Natural killer cell (primary cell): ENCODE results near the gene SLC35A4. TPM values are rescaled to one million over a fixed set of nuclear protein-coding genes. Genes with fewer than 3 reads are reported as not detected.

Experiments
- ATAC-seq, 3 donors: fragments of 150-1000 bp in 2 of 3; fragments of 200-7000 bp in 1 of 3; cut with Tn5 transposase; 1 replicate in 1 of 3; 2 replicates in 2 of 3; pipeline ENCODE4 v1.10.0; 2021; ENCODE audit warnings: mild to moderate bottlenecking in 2 of 3, moderate library complexity in 2 of 3
- DNase-seq, 2 donors: peaks; one replicate each; pipeline versions ENCODE4 v3.0.0 to v3.0.0-alpha.2; 2013 to 2021; ENCODE audit warnings: mixed read lengths in 1 of 2
- H3K27ac ChIP-seq: one replicate; pipeline ENCODE4 v1.5.1; 2013; ENCODE audit warnings: mild to moderate bottlenecking, low read length
- H3K27me3 ChIP-seq: one replicate; pipeline ENCODE4 v1.6.1; 2013; ENCODE audit warnings: low read length; ENCODE audit not compliant: control insufficient read depth, insufficient read depth
- H3K36me3 ChIP-seq: one replicate; pipeline ENCODE4 v1.6.1; 2013; ENCODE audit warnings: low read length; ENCODE audit not compliant: control insufficient read depth, insufficient read depth
- H3K4me1 ChIP-seq: one replicate; pipeline ENCODE4 v1.6.1; 2013; ENCODE audit warnings: low read length; ENCODE audit not compliant: control insufficient read depth, insufficient read depth
- H3K4me3 ChIP-seq: one replicate; pipeline ENCODE4 v1.5.1; 2013; ENCODE audit warnings: low read length
- H3K9me3 ChIP-seq: one replicate; pipeline ENCODE4 v1.6.1; 2013; ENCODE audit warnings: low read length; ENCODE audit not compliant: control insufficient read depth, insufficient read depth
- H3K27ac Mint-ChIP-seq, 2 donors: one replicate each; pipeline ENCODE4 v1.8.0; 2022; ENCODE audit warnings: mild to moderate bottlenecking in 2 of 2, mixed read lengths in 2 of 2, moderate library complexity in 1 of 2
- H3K27me3 Mint-ChIP-seq, 2 donors: one replicate each; pipeline ENCODE4 v1.8.0; 2022; ENCODE audit warnings: low read depth in 2 of 2, mixed read lengths in 2 of 2
- H3K36me3 Mint-ChIP-seq: one replicate; pipeline ENCODE4 v1.8.0; 2022; ENCODE audit warnings: mixed read lengths
- H3K4me1 Mint-ChIP-seq, 2 donors: one replicate each; pipeline ENCODE4 v1.8.0; 2022; ENCODE audit warnings: mixed read lengths in 2 of 2
- H3K4me3 Mint-ChIP-seq: one replicate; pipeline ENCODE4 v1.8.0; 2022; ENCODE audit warnings: mild to moderate bottlenecking, moderate library complexity, mixed read lengths
- H3K9me3 Mint-ChIP-seq, 2 donors: one replicate each; pipeline ENCODE4 v1.8.0; 2022; ENCODE audit warnings: mixed read lengths in 2 of 2
- WGBS: methylation state at CpG from one replicate; pipeline ENCODE4 v1.1.7; 2013; ENCODE audit warnings: missing lambda C conversion rate; ENCODE audit not compliant: insufficient coverage; 5-methylcytosine and 5-hydroxymethylcytosine counted together
- intact Hi-C: fragments of 100-400 bp; cut with micrococcal nuclease; formaldehyde crosslinking; loops from one replicate; pipeline ENCODE4 v1.14.2; 2022
- total RNA-seq, 4 donors: library from RNA; stranded (reverse); fragments of 120-200 nt in 1 of 4; gene quantifications; one replicate each; pipeline versions ENCODE4 v1.2.3 to v1.2.4, GENCODE V29; 2013 to 2022
- TF ChIP-seq, protein P1 (sequence below): fragments of 200-600 bp; IDR thresholded peaks from one replicate; pipeline ENCODE4 v1.8.0; 2022; ENCODE audit warnings: antibody characterized with exemption

SLC35A4 gene
- total RNA-seq, 3 donors from 2014 or later (not counting 1 experiment from before 2014, with no cell fraction given) = 63.1 to 76.1 (median 72.3) TPM

DNA sequence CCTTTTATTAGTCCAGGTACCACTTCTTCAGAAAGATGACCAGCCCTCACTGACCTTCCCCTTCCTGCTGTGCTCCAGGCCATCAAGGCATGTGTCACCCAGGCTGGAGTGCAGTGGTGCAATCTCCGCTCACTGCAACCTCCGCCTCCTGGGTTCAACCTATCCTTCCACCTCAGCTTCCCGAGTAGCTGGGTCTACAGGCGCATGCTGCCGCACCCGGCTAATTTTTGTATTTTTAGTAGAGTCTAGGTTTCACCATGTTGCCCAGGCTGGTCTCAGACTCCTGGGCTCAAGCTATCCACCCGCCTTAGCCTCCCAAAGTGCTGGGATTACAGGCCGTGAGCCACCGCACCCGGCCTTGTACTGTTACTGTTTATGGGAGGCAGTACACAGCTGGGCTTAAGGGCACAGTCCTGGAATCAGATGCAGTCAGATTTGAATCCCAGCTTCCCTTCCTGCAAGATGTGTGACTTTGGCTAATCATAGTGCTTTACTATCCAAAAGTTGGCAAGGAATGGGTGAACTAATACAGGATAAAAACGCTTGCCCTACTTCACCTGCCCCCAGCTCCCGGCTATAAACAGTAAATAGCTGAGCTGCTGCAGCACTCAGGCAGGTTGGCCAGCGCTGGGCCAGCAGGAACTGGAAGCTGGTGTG, 17.6 kb upstream of the SLC35A4 start:
- Histone ChIP-seq H3K27ac (peak overlapping the region; percentile 81), H3K36me3 (peaks cover 36% of the 10 kb centered on the region), H3K4me1 (peaks cover 30% of the 10 kb centered on the region), H3K27me3 (no peaks in the 10 kb centered on the region), H3K4me3 (peak overlapping the region; percentile 60), H3K9me3 (no peaks in the 10 kb centered on the region)
- Mint-ChIP-seq H3K4me1 (peaks cover 26 to 28% of the 10 kb centered on the region in 2 donors), H3K36me3 (peaks cover 11% of the 10 kb centered on the region), H3K27me3 (no peaks in the 10 kb centered on the region), H3K27ac (peak overlapping the region; percentile 87 to 95), H3K9me3 (no peaks in the 10 kb centered on the region), H3K4me3 (peak overlapping the region; percentile 86)
- ATAC-seq (peak in 1 of 3 donors; percentile 0), DNase-seq (no peak)
- WGBS = 78% methylated on average over 13 of the region's 13 CpGs
- TF ChIP-seq, protein P1, sequence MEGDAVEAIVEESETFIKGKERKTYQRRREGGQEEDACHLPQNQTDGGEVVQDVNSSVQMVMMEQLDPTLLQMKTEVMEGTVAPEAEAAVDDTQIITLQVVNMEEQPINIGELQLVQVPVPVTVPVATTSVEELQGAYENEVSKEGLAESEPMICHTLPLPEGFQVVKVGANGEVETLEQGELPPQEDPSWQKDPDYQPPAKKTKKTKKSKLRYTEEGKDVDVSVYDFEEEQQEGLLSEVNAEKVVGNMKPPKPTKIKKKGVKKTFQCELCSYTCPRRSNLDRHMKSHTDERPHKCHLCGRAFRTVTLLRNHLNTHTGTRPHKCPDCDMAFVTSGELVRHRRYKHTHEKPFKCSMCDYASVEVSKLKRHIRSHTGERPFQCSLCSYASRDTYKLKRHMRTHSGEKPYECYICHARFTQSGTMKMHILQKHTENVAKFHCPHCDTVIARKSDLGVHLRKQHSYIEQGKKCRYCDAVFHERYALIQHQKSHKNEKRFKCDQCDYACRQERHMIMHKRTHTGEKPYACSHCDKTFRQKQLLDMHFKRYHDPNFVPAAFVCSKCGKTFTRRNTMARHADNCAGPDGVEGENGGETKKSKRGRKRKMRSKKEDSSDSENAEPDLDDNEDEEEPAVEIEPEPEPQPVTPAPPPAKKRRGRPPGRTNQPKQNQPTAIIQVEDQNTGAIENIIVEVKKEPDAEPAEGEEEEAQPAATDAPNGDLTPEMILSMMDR = no peak
- intact Hi-C loops = loop anchor here (1.0 to 5.0 kb wide), 5 partner anchors 10 to 155 kb away; partner anchors contain the start of genes ANKHD1, APBB3, SLC35A4 and SRA1

DNA sequence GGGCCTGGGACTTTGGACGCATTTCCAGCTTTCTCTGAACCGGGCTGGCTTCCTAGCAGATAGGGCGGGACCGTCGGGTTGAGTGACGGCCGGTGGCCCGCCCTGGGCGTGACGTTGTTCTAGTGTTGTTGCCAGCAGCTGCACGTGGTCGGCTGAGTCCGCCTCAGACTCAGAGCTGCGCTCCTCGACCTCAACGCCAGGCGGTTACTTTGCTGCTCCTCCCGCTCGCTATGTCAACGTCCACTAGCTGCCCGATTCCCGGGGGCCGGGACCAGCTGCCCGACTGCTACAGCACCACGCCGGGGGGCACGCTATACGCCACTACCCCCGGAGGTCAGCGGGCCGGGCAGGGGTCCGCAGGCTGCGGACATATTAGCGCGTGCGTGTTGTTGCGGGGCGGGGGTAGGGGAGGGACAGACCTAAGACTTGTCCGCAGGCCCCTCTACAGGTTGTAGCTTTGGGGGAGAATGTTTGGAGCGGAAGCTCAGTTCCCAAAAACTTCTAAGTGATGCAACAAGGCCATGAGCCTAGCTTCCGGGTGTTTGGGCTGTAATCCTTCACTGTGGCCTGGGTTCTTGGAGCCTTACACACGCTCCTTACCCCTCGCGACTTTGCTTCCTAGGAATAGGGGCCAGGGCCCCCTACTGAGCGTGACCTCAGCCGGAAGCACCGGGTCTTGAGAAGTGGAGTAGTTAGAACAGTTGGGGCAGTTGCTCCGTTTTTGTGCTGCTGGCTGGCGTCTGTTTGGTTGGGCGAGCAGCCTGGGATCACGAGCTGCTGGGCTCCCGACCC, 16.9 kb upstream of the SLC35A4 start, which contains the start of gene EIF4EBP3:
Gene EIF4EBP3, plus strand, starts transcription at position 155 of the 792 bp plus-strand sequence. Its CDS starts 76 bp downstream, at position 231.
- H3K36me3 Mint-ChIP-seq = peaks cover 11% of the 10 kb centered on the region
- Histone ChIP-seq H3K4me1 (peaks cover 30% of the 10 kb centered on the region), H3K36me3 (peaks cover 35% of the 10 kb centered on the region), H3K9me3 (no peaks in the 10 kb centered on the region), H3K27ac (peak within 1 kb of the TSS; percentile 81), H3K4me3 (peak within 1 kb of the TSS; percentile 60), H3K27me3 (no peaks in the 10 kb centered on the region)
- ATAC-seq (peak; percentile 97 to 99 (median 98)), DNase-seq (peak; percentile 89 to 95)
- TF ChIP-seq, protein P1 = peak; percentile 65
- H3K9me3 Mint-ChIP-seq = no peaks in the 10 kb centered on the region
- H3K4me1 Mint-ChIP-seq = peaks cover 27 to 28% of the 10 kb centered on the region in 2 donors
- intact Hi-C loops = loop anchor here (1.0 to 5.0 kb wide), 5 partner anchors 10 to 155 kb away; partner anchors contain the start of genes ANKHD1, APBB3, SLC35A4 and SRA1
- peak within 1 kb of the TSS; percentile 87 to 95 for H3K27ac Mint-ChIP-seq
- H3K27me3 Mint-ChIP-seq = no peaks in the 10 kb centered on the region
- WGBS = 1% methylated on average over 52 of the region's 52 CpGs
- H3K4me3 Mint-ChIP-seq = peak within 1 kb of the TSS; percentile 86

DNA sequence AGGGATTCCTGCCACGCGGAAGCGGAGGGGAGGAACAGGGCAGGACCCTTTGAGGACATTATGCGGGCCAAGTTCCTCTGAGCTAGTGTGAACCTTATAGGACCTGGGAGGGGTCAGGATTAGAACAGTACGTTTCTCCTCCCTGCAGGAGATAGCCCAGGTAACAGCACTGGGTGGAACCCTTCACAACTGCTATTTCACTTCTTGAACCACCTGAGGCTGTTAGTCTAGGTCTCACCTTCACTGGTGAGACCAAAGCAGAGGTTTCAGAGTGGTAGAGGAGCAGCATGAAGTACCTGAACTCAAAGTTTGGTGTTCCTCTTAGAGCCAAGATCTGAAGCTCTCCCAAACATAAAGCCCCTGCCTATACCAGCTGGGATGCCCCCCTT, 16.3 kb upstream of the SLC35A4 start:
- Mint-ChIP-seq H3K36me3 (peaks cover 11% of the 10 kb centered on the region), H3K9me3 (no peaks in the 10 kb centered on the region), H3K4me3 (peak overlapping the region; percentile 86), H3K4me1 (peaks cover 33 to 34% of the 10 kb centered on the region in 2 donors), H3K27ac (peak overlapping the region; percentile 87 to 95), H3K27me3 (no peaks in the 10 kb centered on the region)
- peak overlapping the region; percentile 60 for H3K4me3 ChIP-seq
- no peaks in the 10 kb centered on the region for H3K27me3 ChIP-seq
- H3K27ac ChIP-seq = peak overlapping the region; percentile 81
- DNase-seq (no peak), ATAC-seq (no peak)
- intact Hi-C loops = loop anchor here (5.0 kb wide), 1 partner anchor 154 kb away; the partner anchor contains the start of gene ZMAT2
- H3K36me3 ChIP-seq = peaks cover 32% of the 10 kb centered on the region
- H3K9me3 ChIP-seq = no peaks in the 10 kb centered on the region
- TF ChIP-seq, protein P1 = no peak
- WGBS = 19% methylated on average over 5 of the region's 5 CpGs
- H3K4me1 ChIP-seq = peaks cover 30% of the 10 kb centered on the region
